Neural cell (in vitro differentiated cells): Measurements from ENCODE around the gene WWC2.

Experiments
- CTCF ChIP-seq: fragments of 450-650 bp; IDR thresholded peaks from 2 replicates; pipeline ENCODE4 v1.5.1; 2014; ENCODE audit warnings: antibody characterized with exemption, mild to moderate bottlenecking, moderate library complexity; ENCODE audit not compliant: poor library complexity, severe bottlenecking
- EZH2 ChIP-seq: fragments of 200-600, 300-800 bp; shearing (Covaris generic), sonication (generic); IDR thresholded peaks from 2 replicates; pipeline ENCODE4 v1.6.1; 2014; ENCODE audit warnings: antibody characterized with exemption, low read length, borderline replicate concordance, mild to moderate bottlenecking; ENCODE audit not compliant: insufficient read depth, poor library complexity, severe bottlenecking
- POLR2AphosphoS5 ChIP-seq: IDR thresholded peaks from 2 replicates; pipeline ENCODE4 v1.6.1; 2012
- RAD21 ChIP-seq: fragments of 450-650 bp; conservative IDR thresholded peaks from 2 replicates; pipeline ENCODE4 v1.6.1; 2014; ENCODE audit warnings: antibody characterized with exemption, mild to moderate bottlenecking, moderate library complexity
- REST ChIP-seq: IDR thresholded peaks from 2 replicates; pipeline ENCODE4 v1.6.1; 2012; ENCODE audit warnings: borderline replicate concordance
- SMC3 ChIP-seq: fragments of 450-650 bp; conservative IDR thresholded peaks from 2 replicates; pipeline ENCODE4 v1.6.1; 2014; ENCODE audit warnings: antibody characterized with exemption, mild to moderate bottlenecking, moderate library complexity; ENCODE audit not compliant: poor library complexity
- TAF1 ChIP-seq: IDR thresholded peaks from 2 replicates; pipeline ENCODE4 v1.6.1; 2012; ENCODE audit warnings: low read depth

GRCh38 chr4:183304538-183304937 lies 205.5 kb downstream of the WWC2 start:
- TF ChIP-seq EZH2 = no peak
- no peak for TF ChIP-seq POLR2AphosphoS5
- TF ChIP-seq CTCF = no peak
- TF ChIP-seq REST = no peak
- TF ChIP-seq RAD21 = no peak
- no peak for TF ChIP-seq SMC3
- TF ChIP-seq TAF1 = no peak
